PFSK-1 (cell line): Measurements from ENCODE around the gene MLN.

Experiments
- POLR2AphosphoS5 ChIP-seq: IDR thresholded peaks from 2 replicates; pipeline ENCODE4 v1.6.1; 2012; ENCODE audit warnings: low read depth, mild to moderate bottlenecking, control low read depth, low read length, moderate library complexity
- REST ChIP-seq, 2 experiments: IDR thresholded peaks; 2 replicates each; pipeline versions ENCODE4 v1.6.1 to v1.8.0; 2011 to 2012; ENCODE audit warnings: low read depth in 2 of 2, low read length in 2 of 2, control low read depth in 1 of 2, inconsistent platforms in 1 of 2, mild to moderate bottlenecking in 1 of 2, moderate library complexity in 1 of 2; ENCODE audit not compliant: insufficient read depth in 1 of 2

- TF ChIP-seq REST (IDR thresholded peaks at IDR 0.05; ENCODE audit: insufficient read depth in 1 of 2, low read depth in 2 of 2, low read length in 2 of 2) (no peak), POLR2AphosphoS5 (no peak)
Observed at GRCh38 chr6:33836806-33837469, 33.1 kb upstream of the MLN start.
